G401.6 (cell line): ENCODE measurements around the gene GPC3.
A peak's percentile ranks its signal among the peaks of the same experiment; 100 is the strongest.
"Not testable (repeated sequence)": the region's sequence is repeated elsewhere in the genome, so short reads cannot be mapped to it uniquely, and the experiment has no call there.

ENCODE experiments used
- FAIRE-seq: peaks from 2 replicates; lab custom pipeline; 2012; peaks lifted over from hg19 to GRCh38; lab: Jason Lieb, UNC

The GPC3 gene

DNA sequence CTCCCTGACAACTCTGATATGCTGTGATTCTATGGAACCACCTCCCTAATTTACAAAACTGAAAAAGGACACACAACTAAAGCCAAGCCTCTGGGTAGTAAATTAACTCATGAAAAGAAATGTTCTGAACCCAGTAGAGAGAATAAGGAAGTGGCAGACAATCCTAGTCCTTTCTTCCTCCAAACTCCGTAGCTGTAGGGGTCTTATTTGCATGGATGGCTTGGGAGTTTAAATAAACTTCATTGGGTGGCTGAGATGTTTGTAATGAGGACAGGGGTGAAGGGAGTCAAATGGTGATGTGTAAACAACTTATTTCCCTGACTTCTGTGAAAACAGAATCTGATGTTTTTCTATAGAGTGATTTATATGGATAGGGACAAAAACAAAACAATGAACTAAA lies 59.3 kb downstream of the GPC3 start:
- FAIRE-seq, result no peak

DNA sequence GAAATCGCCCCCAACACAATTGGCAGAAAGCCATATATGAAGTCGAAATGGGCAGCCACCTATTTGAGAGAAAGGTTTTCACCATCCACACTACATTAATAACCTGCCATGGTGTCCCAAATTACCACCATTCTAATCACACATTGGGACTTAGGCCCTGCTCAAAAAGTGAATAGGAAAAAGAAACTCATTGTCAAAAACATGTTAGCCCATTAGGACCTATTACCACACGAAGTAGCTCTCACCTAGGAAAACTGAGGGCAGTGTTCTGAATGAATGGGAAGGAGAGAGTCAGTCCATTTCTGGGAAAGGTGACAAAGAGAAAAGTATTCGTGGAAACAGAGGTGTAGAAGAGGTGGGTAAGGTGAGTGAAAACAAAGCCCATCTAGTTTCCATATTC lies 60.8 kb downstream of the GPC3 start:
- no peak for FAIRE-seq

DNA sequence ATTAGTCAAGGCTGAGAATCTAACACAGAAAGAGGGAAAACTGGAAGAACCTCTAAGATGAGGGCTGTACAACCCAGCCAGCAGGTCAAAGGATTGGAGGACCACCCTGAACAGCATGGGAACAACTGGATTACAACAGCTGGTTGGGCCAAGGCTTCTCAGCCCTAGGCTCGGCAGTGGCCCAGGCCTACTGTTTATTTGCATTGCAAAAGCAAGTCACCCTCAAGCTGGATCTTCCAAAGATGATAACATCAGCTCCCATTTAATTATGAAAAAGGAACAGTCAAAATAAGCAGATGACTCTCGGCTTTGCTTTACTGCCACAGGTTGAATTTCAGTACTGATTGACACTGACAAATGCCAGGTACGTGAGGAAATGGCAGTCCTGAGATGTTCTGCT lies 61.8 kb downstream of the GPC3 start:
- no peak for FAIRE-seq

DNA sequence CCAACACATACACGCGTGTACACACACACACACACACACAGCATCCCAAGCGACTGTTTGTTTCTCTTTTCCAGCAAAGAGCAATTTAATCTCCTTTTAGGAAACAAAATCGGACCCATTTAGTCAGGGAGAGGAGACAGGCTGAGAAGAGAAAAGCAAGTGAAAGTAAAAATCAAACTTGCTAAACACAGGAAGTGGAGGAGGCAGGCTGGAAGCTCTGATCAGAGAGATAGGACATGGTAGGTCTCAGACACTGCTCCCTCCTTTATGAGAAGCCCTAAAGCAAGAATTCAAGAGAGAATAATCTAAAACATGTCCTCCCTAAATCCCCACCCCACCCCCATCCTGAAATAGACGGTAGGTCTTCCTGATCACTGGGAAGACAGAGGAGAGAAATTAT lies 62.3 kb downstream of the GPC3 start:
- FAIRE-seq, result no peak

DNA sequence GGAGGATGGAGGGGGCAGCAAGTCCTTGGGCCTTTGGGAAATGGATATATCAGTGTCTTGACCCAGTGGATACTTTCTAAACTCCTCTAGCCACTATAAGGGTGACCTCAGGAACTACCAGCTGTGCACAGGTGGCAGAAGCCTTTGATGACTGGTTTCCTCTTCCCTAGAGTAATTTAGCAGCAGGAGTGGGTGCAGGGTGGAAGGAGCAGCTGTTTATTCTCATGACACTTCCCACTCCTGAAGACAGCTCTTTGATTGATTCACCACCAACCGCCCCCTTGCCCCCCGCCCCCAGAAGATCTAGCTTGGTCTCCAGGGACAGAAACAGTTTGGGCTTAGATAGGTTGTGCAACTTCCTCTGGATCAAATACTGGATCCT lies 63.0 kb downstream of the GPC3 start:
- no peak for FAIRE-seq

DNA sequence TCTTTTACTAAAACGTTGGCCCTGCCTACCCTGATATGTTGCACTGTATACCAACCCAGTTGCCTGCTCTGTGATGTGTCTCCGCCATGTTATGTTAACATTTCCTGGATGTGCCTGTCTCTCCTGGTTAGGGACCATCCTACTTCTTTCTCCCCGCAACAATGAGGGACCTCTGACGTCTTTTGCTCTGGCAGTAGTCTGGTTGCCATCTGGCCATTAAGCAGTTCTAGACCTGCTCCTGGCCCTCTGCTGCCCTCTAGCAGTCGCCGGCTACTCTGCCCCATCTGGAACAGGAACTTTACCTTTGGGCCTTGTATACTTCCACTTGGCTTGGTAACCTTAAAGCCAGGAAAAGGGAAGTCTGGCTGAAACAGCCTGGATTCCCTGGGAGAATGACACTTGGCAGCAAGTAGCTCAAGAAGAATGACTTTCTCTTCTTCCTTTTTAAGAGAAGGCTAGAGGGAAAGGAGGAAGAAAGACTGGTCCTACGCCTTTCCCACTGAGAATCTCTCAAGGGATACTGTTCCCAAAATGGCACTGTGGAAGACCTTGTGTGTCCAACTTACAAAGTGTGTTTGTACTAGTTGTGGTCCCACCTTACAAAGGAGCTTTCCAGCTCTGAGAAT lies 63.5 kb downstream of the GPC3 start:
- peak; percentile 88 for FAIRE-seq

DNA sequence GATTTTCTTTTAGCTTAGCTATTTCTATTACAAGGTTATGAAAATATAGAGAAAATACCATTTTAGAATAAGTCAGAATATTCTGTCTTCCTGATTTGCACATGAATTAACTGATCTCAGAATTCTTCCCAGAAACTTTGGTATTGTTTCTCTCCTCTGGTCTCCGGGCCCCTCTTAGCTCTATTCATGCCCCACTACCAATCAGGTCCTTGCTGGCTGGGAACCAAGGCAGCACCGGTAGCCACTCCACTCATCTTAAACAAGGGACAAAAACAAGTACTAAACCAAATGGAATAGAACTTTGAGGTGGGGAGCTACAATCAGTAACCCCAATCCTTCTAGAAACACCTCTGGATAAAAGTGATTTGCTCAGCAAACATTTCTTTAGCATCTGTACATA lies 64.3 kb downstream of the GPC3 start:
- FAIRE-seq, result no peak

DNA sequence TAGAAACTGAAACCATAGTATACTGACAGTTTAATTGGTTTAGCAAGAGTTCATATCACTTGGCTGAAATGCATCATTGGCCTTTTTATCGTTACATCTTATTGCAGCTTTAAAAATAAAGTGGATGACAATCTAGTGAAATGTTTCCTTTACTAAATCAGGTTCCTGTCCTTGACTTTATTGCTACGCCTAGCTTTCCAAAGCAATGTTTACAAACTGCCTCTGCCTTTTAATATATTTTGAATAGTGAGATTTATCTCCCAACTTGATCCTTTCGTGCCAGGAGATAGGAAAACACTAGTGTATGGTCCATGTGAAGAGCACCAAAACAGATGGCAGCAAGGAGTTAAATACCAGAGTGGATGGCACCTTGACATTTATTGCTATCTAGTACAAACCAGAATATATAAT lies 67.0 kb downstream of the GPC3 start:
- no peak for FAIRE-seq

DNA sequence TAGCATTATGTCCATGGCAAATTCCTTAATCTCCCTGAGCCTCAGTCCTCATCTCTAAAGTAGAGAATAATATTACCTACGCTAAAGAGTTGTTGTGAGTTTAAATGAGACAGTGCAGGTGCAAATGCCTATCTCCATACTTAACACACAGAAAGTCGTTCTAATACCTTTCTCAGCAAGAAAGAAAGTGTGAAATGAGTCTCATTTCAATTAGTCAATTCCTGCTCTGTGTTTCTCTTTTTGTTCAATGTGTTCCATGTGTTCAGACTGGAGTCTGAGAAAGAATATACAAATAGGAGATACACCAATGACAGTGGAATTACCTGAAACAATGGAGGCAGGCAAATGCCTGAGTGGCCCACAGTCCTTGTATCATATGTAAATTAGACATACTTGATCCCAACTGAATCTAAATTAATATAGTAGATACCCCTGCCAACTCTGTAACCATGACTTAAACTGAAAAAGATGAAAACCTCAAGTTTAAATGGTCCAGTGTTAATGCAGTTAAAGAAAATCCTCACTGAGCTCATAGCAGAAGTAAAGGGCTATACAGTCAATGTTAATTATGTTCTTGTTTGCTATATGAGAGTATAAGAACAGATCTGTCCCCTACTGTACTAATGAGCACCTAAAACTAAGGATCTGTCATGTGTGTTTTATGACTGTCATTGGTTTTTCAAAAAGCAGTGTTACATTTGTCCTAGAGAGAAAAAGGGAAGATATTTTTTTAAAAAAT lies 68.2 kb downstream of the GPC3 start:
- peak; percentile 58 for FAIRE-seq

DNA sequence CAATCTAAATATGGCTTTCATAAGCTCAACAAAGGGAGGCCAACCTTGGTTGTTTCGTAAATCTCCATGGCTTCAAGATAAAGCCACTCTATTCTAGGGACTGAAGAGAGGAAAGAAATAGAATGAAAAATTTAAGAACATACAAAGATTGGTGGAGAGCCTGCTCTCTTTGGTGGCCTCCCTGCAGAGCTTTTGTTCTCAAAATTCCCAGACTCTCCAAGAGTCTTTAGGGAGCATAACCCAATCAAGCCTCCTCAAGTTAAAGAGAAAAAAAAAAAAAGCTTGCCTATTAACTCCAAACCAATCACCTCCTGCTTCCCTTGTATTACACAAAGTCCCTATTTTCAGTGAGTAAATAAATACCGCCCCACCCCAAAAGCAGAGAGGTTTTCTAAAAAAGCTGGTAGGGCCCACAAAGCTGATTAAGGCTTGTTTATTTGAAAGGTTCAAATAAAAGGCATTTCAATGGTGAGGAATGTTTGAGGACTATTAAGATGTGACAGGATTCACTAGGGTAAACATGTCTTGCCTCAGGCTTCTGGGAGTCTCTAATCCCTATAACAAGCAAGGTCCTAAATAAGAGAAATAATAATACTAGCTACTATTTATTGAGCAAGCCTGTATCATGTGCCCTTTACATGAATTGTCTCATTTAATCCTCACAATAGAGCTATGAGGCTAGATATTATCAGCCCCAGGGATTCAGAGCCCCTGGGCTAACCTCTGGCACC lies 71.6 kb downstream of the GPC3 start:
- peak; percentile 86 for FAIRE-seq

DNA sequence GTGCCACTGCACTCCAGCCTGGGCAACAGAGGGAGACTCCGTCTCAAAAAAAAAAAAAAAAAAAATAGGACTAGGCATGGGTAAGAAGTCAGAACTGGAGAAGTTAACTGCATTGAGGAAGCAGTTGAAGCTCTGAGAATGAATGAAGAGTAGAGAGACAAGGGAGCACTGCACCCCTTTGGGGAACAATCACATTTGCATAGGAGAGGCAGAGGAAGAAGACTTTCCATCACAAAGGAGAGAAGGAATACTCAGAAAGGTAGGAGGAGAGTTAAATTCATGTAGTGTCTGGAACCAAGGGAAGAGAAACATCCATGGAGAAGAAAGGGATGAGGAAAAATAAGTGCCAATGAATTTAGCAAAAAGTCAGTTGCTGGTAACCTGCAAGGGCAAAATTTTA lies 72.4 kb downstream of the GPC3 start:
- FAIRE-seq, result no peak

DNA sequence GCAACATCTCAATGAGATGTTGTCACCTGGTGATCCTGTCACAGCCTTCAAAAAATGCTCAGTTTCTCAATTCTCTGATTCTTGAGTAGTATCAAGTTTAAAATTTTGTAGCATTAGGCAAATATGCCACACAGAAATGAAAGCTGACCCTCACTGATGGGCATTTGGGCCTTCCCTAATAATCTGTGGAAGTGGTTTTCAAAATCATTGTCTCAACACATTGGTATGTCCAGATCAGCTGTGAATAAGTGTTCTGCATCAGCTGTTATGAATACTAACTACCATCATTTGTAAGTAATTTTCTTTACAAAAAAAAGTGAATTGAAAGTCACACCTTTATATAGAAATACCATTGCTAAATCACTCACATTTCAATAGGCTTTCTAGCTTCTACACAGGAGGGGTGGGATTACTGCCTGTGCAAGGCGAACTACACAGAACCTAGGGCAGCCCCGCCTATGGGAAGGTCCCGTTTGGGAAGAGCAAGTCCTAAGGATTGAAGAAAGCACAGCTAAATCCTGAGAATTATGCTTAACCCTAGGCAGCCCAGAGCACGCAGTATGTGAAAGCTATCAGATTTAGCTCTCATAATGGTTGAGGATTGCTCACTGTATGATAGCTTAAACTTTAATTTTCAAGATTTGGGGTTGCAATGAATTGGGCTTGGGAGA lies 73.4 kb downstream of the GPC3 start:
- no peak for FAIRE-seq

DNA sequence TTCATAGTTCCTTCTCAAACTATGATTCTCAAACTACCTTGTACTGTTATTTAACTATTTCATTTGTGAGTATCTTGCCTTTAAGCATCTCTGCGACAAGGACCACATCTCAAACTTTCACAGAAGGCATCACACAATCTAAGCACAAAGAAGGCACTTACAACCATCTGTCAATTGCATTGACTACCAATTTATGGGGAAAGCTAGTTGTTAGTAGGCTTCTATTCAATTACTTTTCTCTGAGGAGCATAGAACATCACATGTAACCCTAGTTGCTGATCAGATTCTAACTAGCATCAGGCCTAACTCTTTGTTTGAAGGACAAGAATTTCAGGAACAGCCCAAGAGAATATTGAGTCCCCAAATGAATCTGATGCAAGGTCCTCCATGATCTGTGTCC lies 74.9 kb downstream of the GPC3 start:
- FAIRE-seq, result peak; percentile 21

DNA sequence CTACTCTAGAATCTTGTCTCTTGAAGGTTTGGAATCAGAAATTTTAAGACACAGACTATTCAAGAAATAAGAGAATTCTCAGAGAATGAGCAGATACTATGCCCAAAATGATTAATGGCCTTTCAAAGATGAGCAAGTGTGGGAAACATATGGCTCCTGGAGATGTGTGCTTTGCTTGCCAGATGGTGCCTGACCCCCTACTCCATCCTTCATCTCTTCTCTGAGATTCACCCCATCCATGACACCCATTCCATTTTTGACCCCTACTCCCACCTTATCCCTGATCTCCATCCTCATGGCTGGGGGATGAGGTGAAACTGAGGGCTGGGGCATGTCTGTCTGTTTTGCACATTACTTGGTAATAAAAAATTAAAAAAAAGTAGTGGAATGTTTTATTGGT lies 75.5 kb downstream of the GPC3 start:
- FAIRE-seq, result no peak

DNA sequence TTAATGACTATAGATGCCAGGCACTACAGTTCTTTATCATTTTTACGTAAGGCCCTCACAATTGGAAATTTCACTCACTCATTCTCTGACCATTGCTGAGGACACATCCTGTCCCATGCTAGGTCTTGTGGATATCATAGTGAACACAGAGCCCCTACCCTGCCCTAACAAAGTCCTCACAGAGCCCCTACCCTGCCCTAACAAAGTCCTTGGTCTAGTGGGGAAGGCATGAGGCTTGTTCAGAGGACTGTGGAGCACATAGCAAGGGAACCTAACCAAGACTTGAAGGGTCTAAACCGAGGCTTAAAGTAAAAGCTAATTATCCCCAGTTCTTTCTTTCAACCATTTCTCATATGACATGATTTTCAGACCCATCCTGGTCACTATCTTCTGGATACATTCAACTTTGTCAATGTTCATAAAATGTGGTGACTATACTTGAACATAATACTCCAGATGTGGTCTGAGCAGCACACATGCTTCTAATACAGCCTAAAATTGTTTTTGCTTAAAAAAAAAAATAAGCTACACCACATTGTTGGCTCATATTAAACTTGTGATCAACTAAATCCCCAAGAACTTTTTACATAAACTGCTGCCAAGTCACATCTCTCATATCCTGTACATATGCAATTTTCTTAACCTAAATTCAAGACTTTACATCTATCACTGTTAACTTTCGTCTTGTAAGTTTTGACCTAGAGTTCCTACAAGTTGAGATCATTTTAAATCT lies 77.0 kb downstream of the GPC3 start:
- FAIRE-seq, result no peak

DNA sequence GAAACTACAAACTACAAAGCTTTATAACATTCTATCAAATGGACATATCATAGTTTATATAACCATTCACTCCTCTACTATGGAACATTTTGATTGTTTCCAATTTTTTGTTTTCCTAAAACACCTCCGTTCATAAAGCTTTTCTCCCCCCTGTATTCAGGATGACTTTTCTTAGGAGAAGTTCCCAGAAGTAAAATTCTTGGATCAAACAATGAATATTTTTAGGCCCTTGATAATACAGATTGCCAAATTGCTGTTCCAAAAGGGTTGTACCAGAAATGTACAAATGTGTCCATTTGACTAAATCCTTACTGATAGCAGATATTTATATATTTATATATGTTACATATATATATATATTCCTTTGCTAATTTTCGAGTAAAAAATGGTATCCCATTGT lies 77.8 kb downstream of the GPC3 start:
- FAIRE-seq, result peak; percentile 8

DNA sequence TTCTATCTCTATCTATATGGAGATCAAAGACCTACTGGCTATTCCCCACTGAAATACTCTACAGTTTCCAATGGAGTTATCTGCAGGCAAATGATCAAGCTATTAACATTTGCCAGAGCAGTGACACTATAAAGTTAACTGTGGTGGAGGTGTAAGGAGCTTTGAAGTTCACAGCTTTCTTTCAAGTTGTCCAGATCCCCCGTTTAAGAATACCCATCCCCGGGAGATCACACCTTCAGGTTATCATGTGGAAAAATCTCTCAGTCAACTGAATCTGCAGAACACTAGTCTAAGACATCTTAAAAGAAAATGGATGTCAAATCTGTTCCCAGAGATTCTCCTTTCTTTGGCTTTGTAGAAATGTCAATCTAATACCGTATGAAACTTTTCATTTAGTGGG lies 80.1 kb downstream of the GPC3 start:
- no peak for FAIRE-seq

DNA sequence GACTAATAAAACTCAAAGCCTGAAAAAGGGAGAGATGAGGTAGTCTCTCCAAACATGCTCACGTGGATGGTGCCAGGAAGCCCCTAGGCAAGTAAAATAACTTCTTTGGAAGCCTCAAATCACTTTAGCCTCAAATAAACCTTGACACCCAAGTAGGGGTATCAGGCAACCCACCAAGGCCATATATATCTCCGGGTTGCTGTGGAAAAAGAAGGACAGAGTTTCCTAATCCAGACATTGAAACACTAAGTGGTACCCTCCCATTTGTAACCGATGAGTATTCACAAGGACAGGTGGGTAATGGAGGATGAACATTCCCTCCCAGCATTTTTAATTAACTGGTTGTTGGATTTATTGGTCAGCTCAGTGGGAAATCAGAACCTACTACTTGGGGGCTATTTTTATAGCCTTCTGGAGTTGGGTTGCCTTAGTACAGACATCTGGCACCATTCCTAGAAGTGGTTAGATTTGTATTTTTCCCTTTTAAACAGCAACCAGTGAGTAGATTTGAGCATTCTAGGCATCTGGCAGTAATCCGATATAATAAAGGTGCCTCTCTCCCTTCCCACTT lies 87.7 kb downstream of the GPC3 start:
- peak; percentile 96 for FAIRE-seq

DNA sequence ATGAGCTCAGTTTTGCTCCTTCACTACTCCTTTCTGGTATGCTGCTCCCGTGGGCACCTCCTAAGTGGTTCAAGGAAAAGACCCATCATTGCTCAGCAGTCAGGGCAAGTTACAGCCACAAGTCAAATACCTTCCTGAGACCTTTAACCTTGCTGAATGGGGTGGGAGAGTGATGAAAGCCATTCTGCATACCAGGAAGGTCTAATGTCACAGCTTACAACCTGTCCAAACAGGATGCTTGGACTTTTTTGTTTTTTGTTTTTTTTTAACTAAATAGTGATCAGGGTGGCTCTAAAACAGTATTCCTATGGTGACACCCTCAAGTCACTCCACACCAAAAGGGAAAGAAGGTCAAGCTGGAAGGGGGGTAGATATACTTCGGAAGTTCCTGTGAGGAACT lies 93.1 kb downstream of the GPC3 start:
- peak; percentile 100 for FAIRE-seq

DNA sequence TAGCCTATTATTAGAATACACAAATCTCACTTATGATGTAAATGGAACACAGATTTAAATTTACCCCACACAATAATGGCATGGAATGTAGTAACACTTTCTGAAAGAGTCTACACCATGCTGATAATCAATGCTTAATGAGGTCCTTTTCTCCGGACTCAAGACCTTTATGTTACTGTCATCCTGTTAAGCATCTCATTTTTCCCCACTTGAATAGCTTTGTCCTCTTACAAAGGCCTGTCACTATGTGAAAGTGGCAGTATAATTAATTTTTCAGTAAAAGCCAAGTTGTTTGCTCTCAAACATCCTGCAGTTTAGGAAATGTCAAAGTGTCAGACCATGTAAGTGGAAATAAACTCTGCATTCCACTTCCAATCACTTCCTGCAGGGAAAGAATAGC lies 96.4 kb downstream of the GPC3 start:
- no peak for FAIRE-seq

DNA sequence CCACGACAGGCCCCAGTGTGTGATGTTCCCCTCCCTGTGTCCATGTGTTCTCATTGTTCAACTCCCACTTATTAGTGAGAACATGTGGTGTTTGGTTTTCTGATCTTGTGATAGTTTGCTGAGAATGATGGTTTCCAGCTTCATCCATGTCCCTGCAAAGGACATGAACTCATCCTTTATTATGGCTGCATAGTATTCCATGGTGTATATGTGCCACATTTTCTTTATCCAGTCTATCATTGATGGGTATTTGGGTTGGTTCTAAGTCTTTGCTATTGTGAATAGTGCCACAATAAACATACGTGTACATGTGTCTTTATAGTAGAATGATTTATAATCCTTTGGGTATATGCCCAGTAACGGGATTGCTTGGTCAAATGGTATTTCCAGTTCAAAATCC lies 97.3 kb downstream of the GPC3 start:
- FAIRE-seq, result not testable (repeated sequence)
